Neural progenitor cell (in vitro differentiated cells): ENCODE measurements around the gene EREG. TPM values are rescaled to one million over a fixed set of nuclear protein-coding genes. Genes with fewer than 3 reads are reported as not detected.

ENCODE experiments used
- DNase-seq: peaks from one replicate; pipeline ENCODE4 v3.0.0-alpha.2; 2016; ENCODE audit warnings: low spot score
- H2AFZ ChIP-seq: fragments of 200-600 bp; sonication (generic); replicated peaks from 2 replicates; pipeline ENCODE4 v1.6.1; 2016; ENCODE audit warnings: antibody characterized with exemption
- H3F3A ChIP-seq: fragments of 200-600 bp; sonication (generic); 2 replicates; pipeline ENCODE4 v1.6.1; 2016; ENCODE audit warnings: antibody characterized with exemption, low read depth
- H3K27ac ChIP-seq: fragments of 200-600 bp; sonication (generic); 2 replicates; pipeline ENCODE4 v1.5.1; 2016; ENCODE audit warnings: mild to moderate bottlenecking
- H3K27me3 ChIP-seq: fragments of 200-600 bp; sonication (generic); 2 replicates; pipeline ENCODE4 v1.6.1; 2016; ENCODE audit warnings: mild to moderate bottlenecking, moderate library complexity
- H3K36me3 ChIP-seq: fragments of 200-600 bp; sonication (generic); 2 replicates; pipeline ENCODE4 v1.5.1; 2016
- H3K4me1 ChIP-seq: fragments of 200-600 bp; sonication (generic); 2 replicates; pipeline ENCODE4 v1.6.1; 2016; ENCODE audit warnings: mixed run types
- H3K4me2 ChIP-seq: fragments of 200-600 bp; sonication (generic); 2 replicates; pipeline ENCODE4 v1.6.1; 2016
- H3K4me3 ChIP-seq: fragments of 200-600 bp; sonication (generic); 2 replicates; pipeline ENCODE4 v1.5.1; 2016
- H3K79me2 ChIP-seq: fragments of 200-600 bp; sonication (generic); 2 replicates; pipeline ENCODE4 v1.6.1; 2016; ENCODE audit warnings: low read depth
- H3K9ac ChIP-seq: fragments of 200-600 bp; sonication (generic); 2 replicates; pipeline ENCODE4 v1.6.1; 2016
- H3K9me3 ChIP-seq: fragments of 200-600 bp; sonication (generic); 2 replicates; pipeline ENCODE4 v1.5.1; 2016; ENCODE audit warnings: low read depth
- H4K20me1 ChIP-seq: fragments of 200-600 bp; sonication (generic); 2 replicates; pipeline ENCODE4 v1.6.1; 2016; ENCODE audit warnings: low read depth
- H3K27ac Mint-ChIP-seq: 3 replicates; pipeline ENCODE4 v1.8.0; 2021; ENCODE audit warnings: mixed read lengths
- H3K27me3 Mint-ChIP-seq: 2 replicates; pipeline ENCODE4 v1.8.0; 2022; ENCODE audit warnings: low read depth, mild to moderate bottlenecking, inconsistent platforms, moderate library complexity, mixed read lengths; ENCODE audit not compliant: insufficient read depth
- H3K36me3 Mint-ChIP-seq: 3 replicates; pipeline ENCODE4 v1.8.0; 2021; ENCODE audit warnings: mixed read lengths
- H3K4me1 Mint-ChIP-seq: 3 replicates; pipeline ENCODE4 v1.8.0; 2021; ENCODE audit warnings: mixed read lengths
- H3K4me3 Mint-ChIP-seq: 3 replicates; pipeline ENCODE4 v1.8.0; 2021; ENCODE audit warnings: mild to moderate bottlenecking, moderate library complexity, mixed read lengths
- H3K9me3 Mint-ChIP-seq: 3 replicates; pipeline ENCODE4 v1.8.0; 2020; ENCODE audit warnings: mixed read lengths
- CTCF ChIP-seq: fragments of 200-600 bp; sonication (generic); IDR thresholded peaks from 2 replicates; pipeline ENCODE4 v1.5.1; 2017; ENCODE audit warnings: antibody characterized with exemption, mild to moderate bottlenecking
- EZH2 ChIP-seq: fragments of 200-600 bp; sonication (generic); IDR thresholded peaks from 2 replicates; pipeline ENCODE4 v1.6.1; 2017; ENCODE audit warnings: antibody characterized with exemption, mild to moderate bottlenecking, moderate library complexity
- EZH2phosphoT487 ChIP-seq: fragments of 200-600 bp; sonication (generic); IDR thresholded peaks from 2 replicates; pipeline ENCODE4 v1.6.1; 2017; ENCODE audit warnings: antibody characterized with exemption
- total RNA-seq: library from RNA; depleted of rRNA; stranded (reverse); fragments of >200 nt; gene quantifications from 2 replicates; pipeline ENCODE4 v1.2.3, GENCODE V29; 2015; ENCODE audit warnings: low replicate concordance

Gene EREG
- total RNA-seq, 1 donor from 2014 or later: not detected

GRCh38 chr4:74344031-74344430 lies 20.9 kb upstream of the EREG start:
- DNase-seq: no peak
- Histone ChIP-seq H3K4me3 (no peak overlapping the region), H3K27me3 (no peaks in the 10 kb centered on the region), H3K9ac (no peak overlapping the region), H3K27ac (no peak overlapping the region), H3K4me1 (no peaks in the 10 kb centered on the region), H4K20me1 (no peaks in the 10 kb centered on the region), H3K79me2 (no peaks in the 10 kb centered on the region), H3K4me2 (no peak overlapping the region), H2AFZ (no peak overlapping the region), H3K9me3 (no peaks in the 10 kb centered on the region), H3K36me3 (no peaks in the 10 kb centered on the region), H3F3A (no peaks in the 10 kb centered on the region)
- H3K27me3 Mint-ChIP-seq: peaks cover 7% of the 10 kb centered on the region
- TF ChIP-seq EZH2: no peak
- H3K9me3 Mint-ChIP-seq: peaks cover 37% of the 10 kb centered on the region
- H3K27ac Mint-ChIP-seq: no peak overlapping the region
- no peak overlapping the region for H3K4me3 Mint-ChIP-seq
- H3K36me3 Mint-ChIP-seq: no peaks in the 10 kb centered on the region
- no peaks in the 10 kb centered on the region for H3K4me1 Mint-ChIP-seq

DNA sequence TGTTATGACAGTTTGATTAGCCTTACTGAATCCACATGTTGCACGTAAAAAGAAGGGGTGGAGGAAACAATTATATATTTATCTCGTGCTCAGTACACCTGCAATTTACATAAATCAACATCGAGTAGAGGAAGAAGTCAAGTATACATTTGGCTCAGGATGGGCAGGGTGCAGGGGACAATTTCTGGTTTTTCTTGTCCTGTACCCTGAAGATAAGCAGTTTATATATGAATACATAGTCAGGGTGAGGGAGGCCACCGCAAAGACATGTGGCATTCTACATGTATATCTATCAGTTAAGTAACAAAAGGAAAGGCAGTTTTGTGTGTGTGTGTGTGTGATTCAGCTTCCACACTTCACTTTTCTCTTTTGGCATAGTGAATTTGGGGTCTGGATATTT lies 11.1 kb upstream of the EREG start:
- Mint-ChIP-seq H3K9me3 (no peaks in the 10 kb centered on the region), H3K4me1 (no peaks in the 10 kb centered on the region), H3K27me3 (no peaks in the 10 kb centered on the region), H3K27ac (no peak overlapping the region), H3K4me3 (no peak overlapping the region), H3K36me3 (no peaks in the 10 kb centered on the region)
- Histone ChIP-seq H3K9ac (no peak overlapping the region), H3K79me2 (no peaks in the 10 kb centered on the region), H4K20me1 (no peaks in the 10 kb centered on the region), H3K4me2 (no peak overlapping the region), H3K27ac (no peak overlapping the region), H2AFZ (no peak overlapping the region), H3K9me3 (no peaks in the 10 kb centered on the region), H3K27me3 (no peaks in the 10 kb centered on the region), H3K36me3 (no peaks in the 10 kb centered on the region), H3K4me3 (no peak overlapping the region), H3F3A (no peaks in the 10 kb centered on the region), H3K4me1 (no peaks in the 10 kb centered on the region)
- DNase-seq: no peak
- TF ChIP-seq EZH2: no peak
- TF ChIP-seq EZH2phosphoT487: no peak
- no peak for TF ChIP-seq CTCF

DNA sequence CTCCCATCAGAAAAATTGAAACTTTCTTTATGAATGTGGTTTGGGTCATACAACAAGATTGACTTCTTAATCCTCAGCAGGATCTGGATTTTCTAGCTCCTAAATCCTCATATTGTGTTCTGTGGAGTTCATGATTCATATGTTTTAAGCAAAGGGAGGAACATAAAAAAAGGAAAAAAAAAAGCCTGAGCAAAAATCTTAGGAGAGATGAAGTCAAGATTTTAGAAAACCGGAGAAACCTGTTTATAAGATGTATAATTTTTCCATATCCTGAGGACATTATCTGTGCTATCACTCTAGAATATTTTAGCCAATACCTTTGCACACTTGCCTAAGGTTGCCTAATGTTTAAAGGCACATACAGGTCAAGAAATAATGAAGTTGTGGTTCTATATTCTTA lies 7.0 kb upstream of the EREG start:
- H3K27ac Mint-ChIP-seq: no peak overlapping the region
- no peak overlapping the region for H3K9ac ChIP-seq
- H3K36me3 Mint-ChIP-seq: no peaks in the 10 kb centered on the region
- H4K20me1 ChIP-seq: no peaks in the 10 kb centered on the region
- no peaks in the 10 kb centered on the region for H3K9me3 ChIP-seq
- H3K4me1 Mint-ChIP-seq: no peaks in the 10 kb centered on the region
- H3K4me3 ChIP-seq: no peak overlapping the region
- no peak overlapping the region for H2AFZ ChIP-seq
- no peaks in the 10 kb centered on the region for H3K79me2 ChIP-seq
- no peaks in the 10 kb centered on the region for H3K4me1 ChIP-seq
- TF ChIP-seq EZH2phosphoT487 (no peak), CTCF (no peak), EZH2 (no peak)
- no peaks in the 10 kb centered on the region for H3K9me3 Mint-ChIP-seq
- H3K27me3 Mint-ChIP-seq: peaks cover under 1% of the 10 kb centered on the region
- H3K4me3 Mint-ChIP-seq: no peak overlapping the region
- no peaks in the 10 kb centered on the region for H3K27me3 ChIP-seq
- H3K36me3 ChIP-seq: no peaks in the 10 kb centered on the region
- H3F3A ChIP-seq: no peaks in the 10 kb centered on the region
- no peak overlapping the region for H3K27ac ChIP-seq
- DNase-seq: no peak
- H3K4me2 ChIP-seq: no peak overlapping the region

- H3K4me3 Mint-ChIP-seq: no peak overlapping the region
- Histone ChIP-seq H3F3A (peaks cover 9% of the 10 kb centered on the region), H3K4me2 (no peak overlapping the region), H3K4me3 (no peak overlapping the region), H3K36me3 (no peaks in the 10 kb centered on the region), H2AFZ (no peak overlapping the region), H3K79me2 (no peaks in the 10 kb centered on the region), H3K9me3 (no peaks in the 10 kb centered on the region), H3K27ac (no peak overlapping the region), H3K9ac (no peak overlapping the region), H4K20me1 (no peaks in the 10 kb centered on the region), H3K27me3 (peaks cover 30% of the 10 kb centered on the region), H3K4me1 (peaks cover 10% of the 10 kb centered on the region)
- H3K27ac Mint-ChIP-seq: no peak overlapping the region
- no peak for TF ChIP-seq EZH2phosphoT487
- TF ChIP-seq EZH2: no peak
- TF ChIP-seq CTCF: no peak
- H3K36me3 Mint-ChIP-seq: no peaks in the 10 kb centered on the region
- no peak for DNase-seq
- H3K9me3 Mint-ChIP-seq: no peaks in the 10 kb centered on the region
- peaks cover 21% of the 10 kb centered on the region for H3K27me3 Mint-ChIP-seq
- H3K4me1 Mint-ChIP-seq: peaks cover 19% of the 10 kb centered on the region
Measured at GRCh38 chr4:74361671-74362070, 3.3 kb upstream of the EREG start.
